HG03575 (cell line): ENCODE data around the gene DIP2B.
"Not testable (repeated sequence)": the region's sequence is repeated elsewhere in the genome, so short reads cannot be mapped to it uniquely, and the experiment has no call there.

ENCODE experiments used
- ATAC-seq: cut with Tn5 transposase; IDR thresholded peaks from one replicate; pipeline ENCODE4 v1.9.1; 2021; ENCODE audit not compliant: unreplicated experiment, insufficient number of reproducible peaks, low FRiP score; ENCODE audit errors: extremely low read depth

The DIP2B gene

DNA sequence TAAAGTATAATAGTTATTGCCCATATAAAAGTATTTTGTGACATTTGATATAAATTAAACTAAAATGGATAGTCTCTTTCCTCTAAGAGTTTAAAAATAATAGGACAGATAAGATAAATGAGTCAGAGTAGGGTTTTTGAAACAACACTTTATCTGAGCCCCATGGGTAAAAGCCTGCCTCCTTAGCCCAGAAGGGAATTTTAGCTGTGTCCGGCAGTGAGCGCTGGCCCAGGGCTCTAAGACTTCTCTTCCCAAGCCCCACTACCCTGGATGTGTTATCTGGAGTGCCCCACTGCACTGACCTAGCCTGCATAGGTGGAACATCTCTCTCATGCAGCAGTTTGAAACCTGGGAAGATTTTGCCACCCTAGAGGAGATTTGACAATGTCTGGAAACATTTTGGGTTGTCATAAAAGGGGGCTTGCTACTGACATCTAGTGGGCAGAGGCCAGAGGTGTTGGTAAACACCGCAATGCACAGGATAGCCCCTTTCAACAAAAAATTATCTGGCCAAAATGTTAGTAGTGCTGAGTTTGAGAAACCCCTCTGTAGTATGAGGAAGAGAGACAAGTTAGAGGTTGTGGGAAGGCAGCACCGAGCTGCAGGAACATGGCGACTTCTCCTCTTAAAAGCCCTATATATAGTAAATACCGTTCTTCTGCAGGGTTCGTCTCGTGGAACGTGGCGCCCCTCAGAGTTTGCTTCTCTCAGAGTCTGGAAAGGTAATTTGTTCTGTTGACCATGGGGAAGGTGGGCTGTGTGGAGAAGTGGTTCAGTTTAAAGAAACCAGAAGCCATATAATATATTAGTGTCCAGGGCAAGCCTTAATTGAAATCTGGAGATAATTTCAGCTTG is 229.9 kb downstream of the DIP2B start:
- no peak for ATAC-seq

- no peak for ATAC-seq
Observed at GRCh38 chr12:50739611-50740010, 234.8 kb downstream of the DIP2B start.

GRCh38 chr12:50740307-50740706 is 235.5 kb downstream of the DIP2B start:
- ATAC-seq: no peak

DNA sequence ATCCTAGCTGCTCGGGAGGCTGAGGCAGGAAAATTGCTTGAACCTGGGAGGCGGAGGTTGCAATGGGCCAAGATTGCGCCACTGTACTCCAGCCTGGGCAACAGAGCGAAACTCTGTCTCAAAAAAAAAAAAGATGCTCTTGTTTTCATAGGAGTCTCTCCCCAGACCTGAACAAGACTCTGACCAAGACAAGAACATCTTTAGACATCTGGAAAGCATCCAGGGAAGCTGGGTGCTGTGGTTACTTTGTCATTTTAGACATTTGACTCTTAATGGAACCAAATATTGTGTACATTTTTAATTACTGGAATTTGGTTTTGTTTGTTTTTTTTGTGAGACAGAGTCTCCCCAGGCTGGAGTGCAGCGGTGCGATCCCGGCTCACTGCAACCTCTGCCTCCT is 238.0 kb downstream of the DIP2B start:
- ATAC-seq: no peak

DNA sequence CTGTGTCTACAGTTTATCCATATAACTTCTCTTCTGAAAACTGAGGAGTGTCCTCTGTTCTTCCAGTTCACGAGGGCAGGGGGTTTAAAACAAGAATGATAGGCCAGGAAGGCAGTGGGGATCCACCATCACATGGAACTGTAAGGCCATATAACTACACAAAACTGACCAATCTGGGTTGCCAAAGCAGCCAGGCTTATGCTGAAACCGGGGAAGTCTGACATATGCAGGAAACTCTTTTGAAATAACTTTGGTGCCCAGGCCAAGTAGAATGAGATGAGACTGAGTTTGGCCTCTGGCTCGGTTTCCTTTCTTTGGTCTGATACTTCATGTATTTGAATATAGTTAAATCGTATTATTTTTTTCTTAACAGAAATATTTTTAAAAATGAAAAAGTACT is 241.1 kb downstream of the DIP2B start:
- ATAC-seq: no peak

DNA sequence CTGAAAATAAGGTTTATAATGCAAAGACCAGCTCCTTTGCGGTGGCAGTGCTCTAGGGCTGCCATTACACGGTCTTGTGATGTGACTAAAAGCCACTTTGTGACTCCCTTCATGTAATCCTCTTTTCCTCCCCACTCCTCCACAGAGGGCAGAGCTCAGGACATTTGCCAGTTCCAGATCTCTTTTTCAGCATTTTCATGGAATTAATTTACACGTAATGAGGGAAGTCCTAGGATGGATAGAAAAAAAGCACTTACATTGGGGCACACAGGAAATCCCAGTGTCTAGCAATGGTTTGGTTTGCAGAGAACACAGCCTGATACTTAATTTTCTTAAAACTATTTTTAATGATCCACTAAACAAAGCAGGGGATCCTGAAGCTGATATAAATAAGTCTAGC is 241.6 kb downstream of the DIP2B start:
- no peak for ATAC-seq

DNA sequence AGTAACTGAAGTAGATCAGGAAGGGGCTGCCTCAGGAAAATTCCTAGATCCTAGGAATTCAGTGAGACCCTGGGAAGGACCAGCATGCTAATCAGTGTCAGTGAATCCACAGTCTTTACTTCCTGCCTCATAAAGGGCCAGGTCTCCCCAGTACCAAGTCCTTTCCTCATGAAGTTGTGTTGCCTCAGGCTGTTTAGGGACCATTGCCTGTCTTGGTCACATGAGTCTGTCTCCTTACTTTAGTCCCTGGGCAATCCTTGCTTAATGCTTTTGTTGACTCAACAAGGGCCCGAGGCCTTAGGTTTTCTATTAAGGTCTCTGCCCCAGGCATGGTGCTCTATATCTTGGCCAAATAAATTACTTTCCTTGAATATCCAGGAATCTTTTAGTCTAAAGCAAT is 243.0 kb downstream of the DIP2B start:
- ATAC-seq: no peak

GRCh38 chr12:50749459-50749882 is 244.7 kb downstream of the DIP2B start:
- no peak for ATAC-seq

DNA sequence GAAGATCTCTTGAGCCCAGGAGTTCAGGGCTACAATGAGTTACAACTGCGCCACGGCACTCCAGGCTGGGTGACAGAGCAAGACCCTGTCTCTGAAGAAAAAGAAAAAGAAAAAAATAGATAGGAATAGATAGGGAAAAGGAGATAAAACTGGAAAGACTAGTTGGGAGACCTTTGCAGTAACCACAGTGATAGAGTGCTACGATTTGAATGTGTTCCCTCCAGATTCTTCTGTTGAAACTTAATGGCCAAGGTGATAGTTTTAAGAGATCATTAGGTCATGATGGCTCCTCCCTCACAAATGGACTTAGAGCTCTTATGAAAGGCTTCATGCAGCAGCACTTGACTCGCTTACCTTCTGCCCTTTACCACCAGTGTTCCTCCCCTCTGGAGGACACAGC is 245.6 kb downstream of the DIP2B start:
- no peak for ATAC-seq

GRCh38 chr12:50751948-50752721 is 247.3 kb downstream of the DIP2B start:
- no peak for ATAC-seq

- ATAC-seq: no peak
Observed at GRCh38 chr12:50753232-50753769, 248.5 kb downstream of the DIP2B start.

DNA sequence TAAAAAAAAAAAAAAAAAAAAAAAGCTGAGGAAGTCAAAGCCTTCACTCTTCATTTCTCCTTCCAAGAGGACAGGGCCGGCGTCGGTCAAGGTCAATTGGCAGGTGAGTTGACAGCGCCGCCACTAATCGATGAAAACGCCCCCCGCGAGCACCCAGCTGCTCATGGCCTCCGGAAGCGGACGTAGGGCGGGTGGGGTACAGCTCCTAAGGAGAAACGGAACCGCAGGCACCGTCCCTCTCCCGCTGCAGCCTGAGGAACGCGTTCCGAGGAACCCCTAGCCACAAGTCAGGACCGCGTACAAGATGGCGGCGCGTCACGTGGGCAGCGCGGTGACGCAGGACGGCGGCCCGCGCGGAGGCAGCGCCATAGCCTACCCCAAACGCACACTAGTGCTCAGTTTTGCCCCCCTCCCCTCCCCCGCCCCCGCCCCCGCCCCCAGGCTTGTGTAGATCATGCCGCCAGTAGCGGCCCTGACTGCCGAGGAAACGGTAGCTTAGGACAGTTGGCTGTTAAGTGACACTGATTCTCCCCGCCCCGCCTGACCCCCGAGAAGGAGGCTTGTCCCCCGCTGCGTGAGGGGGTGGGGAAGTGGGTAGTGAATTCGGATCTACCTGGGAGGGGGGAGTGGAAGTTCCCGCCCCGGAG is 259.0 kb downstream of the DIP2B start, which contains the start of gene ATF1:
Gene ATF1 (plus strand): TSS at position 463 of the 647 bp plus-strand sequence. CDS start 16,045 bp downstream, outside the sequence.
- ATAC-seq: no peak

- ATAC-seq: no peak
Observed at GRCh38 chr12:50764286-50765094, 259.7 kb downstream of the DIP2B start.

DNA sequence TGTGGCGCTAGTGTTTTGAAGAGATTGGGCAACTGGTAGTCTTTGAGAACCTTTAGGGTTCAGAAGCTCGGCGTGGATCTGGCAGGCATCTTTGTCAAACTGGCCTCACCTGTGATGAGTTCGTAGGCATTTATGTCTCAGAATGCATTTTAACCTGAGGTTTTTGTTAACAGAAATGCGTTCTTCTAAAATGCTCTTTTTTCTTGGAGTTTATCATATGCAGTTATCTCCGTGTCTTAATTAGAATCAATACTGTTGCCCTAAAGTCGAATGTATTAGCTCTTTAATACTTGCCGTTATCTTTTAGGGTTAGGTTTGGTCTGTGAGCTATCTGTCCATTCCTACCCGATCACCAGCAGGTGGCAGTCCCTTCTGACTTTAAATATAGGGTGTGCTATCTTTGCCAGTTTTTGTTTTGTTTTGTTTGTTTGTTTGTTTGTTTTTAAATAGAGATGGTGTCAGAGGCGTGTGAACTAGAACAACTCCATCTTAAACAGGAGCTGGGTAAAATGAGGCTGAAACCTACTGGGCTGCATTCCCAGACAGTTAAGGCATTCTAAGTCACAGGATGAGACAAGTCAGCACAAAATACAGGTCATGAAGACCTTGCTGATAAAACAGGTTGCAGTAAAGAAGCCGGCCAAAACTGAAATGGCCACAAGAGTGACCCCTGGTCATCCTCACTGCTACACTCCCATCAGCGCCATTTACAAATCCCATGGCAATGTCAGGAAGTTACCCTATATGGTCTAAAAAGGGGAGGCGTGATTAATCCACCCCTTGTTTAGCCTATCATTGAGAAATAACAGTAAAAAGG is 260.5 kb downstream of the DIP2B start:
- ATAC-seq: no peak

- ATAC-seq: no peak
Observed at GRCh38 chr12:50768391-50768790, 263.6 kb downstream of the DIP2B start.

DNA sequence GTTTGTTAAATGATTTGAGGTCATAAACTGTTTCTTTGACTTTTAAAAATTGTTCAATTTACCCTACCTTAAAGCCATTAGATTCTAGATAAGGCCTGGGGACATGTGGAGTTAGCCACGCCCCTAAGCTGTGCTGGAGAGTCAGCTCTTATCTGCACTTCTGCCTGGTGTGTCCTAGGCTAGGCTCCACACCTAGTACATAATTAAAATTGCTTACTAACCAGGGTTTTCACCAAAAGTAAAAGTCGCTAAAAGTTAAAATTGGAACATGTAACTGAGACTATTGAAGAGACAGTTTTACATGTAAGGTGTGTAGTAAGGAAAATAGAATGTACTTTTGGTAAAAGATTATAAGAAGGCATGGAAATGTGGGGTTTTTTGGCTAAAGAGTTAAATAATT is 264.0 kb downstream of the DIP2B start:
- ATAC-seq: not testable (repeated sequence)

GRCh38 chr12:50771409-50771808 is 266.6 kb downstream of the DIP2B start:
- no peak for ATAC-seq

- no peak for ATAC-seq
Observed at GRCh38 chr12:50772470-50772869, 267.7 kb downstream of the DIP2B start.
